HG03095 (cell line): Measurements from ENCODE around the gene FBXL7.

Experiments used
- ATAC-seq: cut with Tn5 transposase; IDR thresholded peaks from one replicate; pipeline ENCODE4 v1.9.1; 2021; ENCODE audit warnings: moderate library complexity; ENCODE audit not compliant: unreplicated experiment

Gene FBXL7

GRCh38 chr5:15538516-15538915 is 38.5 kb downstream of the FBXL7 start:
- no peak for ATAC-seq

- no peak for ATAC-seq
Observed at GRCh38 chr5:15539951-15540350, 40.0 kb downstream of the FBXL7 start.

GRCh38 chr5:15544039-15544438 is 44.1 kb downstream of the FBXL7 start:
- no peak for ATAC-seq

- ATAC-seq, result no peak
Observed at GRCh38 chr5:15545082-15545481, 45.1 kb downstream of the FBXL7 start.

- no peak for ATAC-seq
Observed at GRCh38 chr5:15547261-15547839, 47.4 kb downstream of the FBXL7 start.

GRCh38 chr5:15549961-15550360 is 50.0 kb downstream of the FBXL7 start:
- ATAC-seq, result no peak

- ATAC-seq, result no peak
Observed at GRCh38 chr5:15550502-15551112, 50.6 kb downstream of the FBXL7 start.

- ATAC-seq, result no peak
Observed at GRCh38 chr5:15551113-15551504, 51.1 kb downstream of the FBXL7 start.

- no peak for ATAC-seq
Observed at GRCh38 chr5:15554542-15554941, 54.6 kb downstream of the FBXL7 start.

- no peak for ATAC-seq
Observed at GRCh38 chr5:15555176-15555575, 55.2 kb downstream of the FBXL7 start.

- ATAC-seq, result no peak
Observed at GRCh38 chr5:15558240-15558639, 58.3 kb downstream of the FBXL7 start.

- no peak for ATAC-seq
Observed at GRCh38 chr5:15558681-15559080, 58.7 kb downstream of the FBXL7 start.

- no peak for ATAC-seq
Observed at GRCh38 chr5:15560421-15560820, 60.4 kb downstream of the FBXL7 start.

- ATAC-seq, result no peak
Observed at GRCh38 chr5:15564523-15564922, 64.5 kb downstream of the FBXL7 start.

GRCh38 chr5:15564957-15565356 is 65.0 kb downstream of the FBXL7 start:
- no peak for ATAC-seq

- no peak for ATAC-seq
Observed at GRCh38 chr5:15566306-15566705, 66.3 kb downstream of the FBXL7 start.

- no peak for ATAC-seq
Observed at GRCh38 chr5:15566789-15567188, 66.8 kb downstream of the FBXL7 start.

GRCh38 chr5:15570491-15570890 is 70.5 kb downstream of the FBXL7 start:
- ATAC-seq, result no peak

GRCh38 chr5:15571081-15571480 is 71.1 kb downstream of the FBXL7 start:
- no peak for ATAC-seq

- ATAC-seq, result no peak
Observed at GRCh38 chr5:15571618-15572017, 71.6 kb downstream of the FBXL7 start.

- no peak for ATAC-seq
Observed at GRCh38 chr5:15573590-15573989, 73.6 kb downstream of the FBXL7 start.

- ATAC-seq, result no peak
Observed at GRCh38 chr5:15574128-15574527, 74.1 kb downstream of the FBXL7 start.

- ATAC-seq, result no peak
Observed at GRCh38 chr5:15574806-15575325, 74.9 kb downstream of the FBXL7 start.
